SK-N-SH (cell line): ENCODE results near the gene TTLL6. TPM values are rescaled to one million over a fixed set of nuclear protein-coding genes. Genes with fewer than 3 reads are reported as not detected.
A peak's percentile ranks its signal among the peaks of the same experiment; 100 is the strongest.

ENCODE experiments used
- CTCF ChIA-PET: fragments of 300-600, 350-600 bp; formaldehyde crosslinking; extraction: SDS; loops from one replicate; lab custom pipeline; 2021; lab: Yijun Ruan, JAX
- POLR2A ChIA-PET: fragments of 350-600 bp; sonication (Branson Sonifier 250); formaldehyde crosslinking; extraction: SDS; loops from one replicate; lab custom pipeline; 2020; ENCODE audit warnings: antibody characterized with exemption, inconsistent platforms; lab: Yijun Ruan, JAX
- DNase-seq: peaks from one replicate; pipeline ENCODE4 v3.0.0; 2012
- H2AFZ ChIP-seq: fragments of 200-600 bp; sonication (generic); 2 replicates; pipeline ENCODE4 v1.8.1; 2016; ENCODE audit warnings: antibody characterized with exemption, mild to moderate bottlenecking, low read depth
- H3F3A ChIP-seq: fragments of 200-600 bp; sonication (generic); replicated peaks from 2 replicates; pipeline ENCODE3; 2016; ENCODE audit warnings: antibody characterized with exemption, mild to moderate bottlenecking; ENCODE audit not compliant: insufficient read depth
- H3K27ac ChIP-seq, 2 experiments: fragments of 200-500 bp in 1 of 2; fragments of 200-600 bp in 1 of 2; sonication (Bioruptor generic) in 1 of 2; sonication (generic), shearing (Covaris generic) in 1 of 2; 2 replicates each; pipeline versions ENCODE4 v1.5.1 to v1.6.1; 2014 to 2016; ENCODE audit warnings: low read depth in 2 of 2, inconsistent platforms in 1 of 2, low read length in 1 of 2, mild to moderate bottlenecking in 1 of 2, mixed read lengths in 1 of 2
- H3K27me3 ChIP-seq: fragments of 200-600 bp; sonication (generic), shearing (Covaris generic); 2 replicates; pipeline ENCODE4 v1.6.1; 2016; ENCODE audit warnings: mixed run types; ENCODE audit not compliant: insufficient read depth
- H3K36me3 ChIP-seq, 2 experiments: fragments of 200-500 bp in 1 of 2; fragments of 200-600 bp in 1 of 2; sonication (Bioruptor generic) in 1 of 2; sonication (generic) in 1 of 2; replicated peaks in 1 of 2; 2 replicates each; pipeline versions ENCODE3 to v1.5.1; 2014 to 2016; ENCODE audit warnings: low read length in 1 of 2, mild to moderate bottlenecking in 1 of 2; ENCODE audit not compliant: insufficient read depth in 2 of 2, control insufficient read depth in 1 of 2
- H3K4me1 ChIP-seq, 2 experiments: fragments of 200-500 bp in 1 of 2; fragments of 200-600 bp in 1 of 2; sonication (Bioruptor generic) in 1 of 2; sonication (generic), shearing (Covaris generic) in 1 of 2; 2 replicates each; pipeline versions ENCODE4 v1.5.1 to v1.6.1; 2014 to 2016; ENCODE audit warnings: low read depth in 1 of 2, low read length in 1 of 2, mixed run types in 1 of 2; ENCODE audit not compliant: insufficient read depth in 2 of 2, control insufficient read depth in 1 of 2
- H3K4me2 ChIP-seq: fragments of 200-600 bp; sonication (generic), shearing (Covaris generic); 2 replicates; pipeline ENCODE4 v1.6.1; 2017; ENCODE audit warnings: mixed run types
- H3K4me3 ChIP-seq, 2 experiments: fragments of 200-500 bp in 1 of 2; fragments of 200-600 bp in 1 of 2; sonication (Bioruptor generic) in 1 of 2; sonication (generic), shearing (Covaris generic) in 1 of 2; 2 replicates each; pipeline versions ENCODE4 v1.5.1 to v1.8.1; 2014 to 2016; ENCODE audit warnings: low read depth in 2 of 2, inconsistent platforms in 1 of 2, low read length in 1 of 2, mild to moderate bottlenecking in 1 of 2, mixed read lengths in 1 of 2, moderate library complexity in 1 of 2
- H3K79me2 ChIP-seq: fragments of 200-600 bp; sonication (generic); 2 replicates; pipeline ENCODE4 v1.8.1; 2017; ENCODE audit warnings: mild to moderate bottlenecking; ENCODE audit not compliant: insufficient read depth
- H3K9ac ChIP-seq: fragments of 200-600 bp; sonication (generic); 2 replicates; pipeline ENCODE4 v1.6.1; 2017; ENCODE audit warnings: mixed run types
- H3K9me2 ChIP-seq: fragments of 200-600 bp; sonication (generic); 2 replicates; pipeline ENCODE4 v1.6.1; 2017; ENCODE audit warnings: mixed run types
- H3K9me3 ChIP-seq: fragments of 200-600 bp; sonication (generic); 2 replicates; pipeline ENCODE4 v1.6.1; 2017; ENCODE audit warnings: mixed run types, mild to moderate bottlenecking, moderate library complexity
- H4K20me1 ChIP-seq: fragments of 200-600 bp; sonication (generic); 2 replicates; pipeline ENCODE4 v1.6.1; 2017; ENCODE audit warnings: mild to moderate bottlenecking, mixed run types; ENCODE audit not compliant: insufficient read depth
- CHD2 ChIP-seq: fragments of 150-350 bp; IDR thresholded peaks from 2 replicates; pipeline ENCODE4 v1.6.1; 2018; ENCODE audit warnings: low read length; ENCODE audit not compliant: partially characterized antibody
- EZH2phosphoT487 ChIP-seq: fragments of 200-600 bp; sonication (generic); IDR thresholded peaks from 2 replicates; pipeline ENCODE4 v1.6.1; 2017; ENCODE audit warnings: low read depth, mixed run types, mild to moderate bottlenecking, antibody characterized with exemption, moderate library complexity, borderline replicate concordance
- FOSL2 ChIP-seq: IDR thresholded peaks from 2 replicates; pipeline ENCODE4 v1.4.0; 2012; ENCODE audit warnings: low read depth, mild to moderate bottlenecking, moderate library complexity, borderline replicate concordance
- FOXJ3 ChIP-seq: sonication (generic); formaldehyde crosslinking; IDR thresholded peaks from 2 replicates; pipeline ENCODE4 v1.5.1; 2020; ENCODE audit warnings: mild to moderate bottlenecking, missing genetic modification reagents
- GABPA ChIP-seq: IDR thresholded peaks from 2 replicates; pipeline ENCODE4 v1.4.0; 2012; ENCODE audit warnings: low read depth, mild to moderate bottlenecking
- GATA2 ChIP-seq: sonication (generic); formaldehyde crosslinking; IDR thresholded peaks from 2 replicates; pipeline ENCODE4 v1.5.0; 2020; ENCODE audit warnings: mild to moderate bottlenecking, missing genetic modification reagents
- IRF3 ChIP-seq: fragments of 150-350 bp; IDR thresholded peaks from 2 replicates; pipeline ENCODE4 v1.6.1; 2016; ENCODE audit warnings: mild to moderate bottlenecking, low read depth, low read length
- MEF2A ChIP-seq: IDR thresholded peaks from 2 replicates; pipeline ENCODE4 v1.4.0; 2012; ENCODE audit warnings: low read depth, borderline replicate concordance
- RCOR1 ChIP-seq: fragments of 150-350 bp; IDR thresholded peaks from 2 replicates; pipeline ENCODE4 v1.6.1; 2017; ENCODE audit warnings: antibody characterized with exemption, low read length
- TCF12 ChIP-seq: IDR thresholded peaks from 2 replicates; pipeline ENCODE4 v1.4.0; 2012
- USF1 ChIP-seq: IDR thresholded peaks from 2 replicates; pipeline ENCODE4 v1.4.0; 2012; ENCODE audit warnings: low read depth, borderline replicate concordance
- WGBS: methylation state at CpG from one replicate; pipeline ENCODE4 v1.1.6; 2017; ENCODE audit warnings: low lambda C conversion rate; 5-methylcytosine and 5-hydroxymethylcytosine counted together
- polyA plus RNA-seq, 3 experiments: library from polyadenylated mRNA; depleted of rRNA; stranded (reverse); fragments of >200 nt; gene quantifications; 2 replicates each; pipeline ENCODE4 v1.2.3, GENCODE V29; 2012

Gene TTLL6
- polyA plus RNA-seq, 1 of the 3 experiments (the other 2 are of a cell fraction) = 3.1 TPM

- DNase-seq = no peak
- ChIA-PET CTCF (interaction anchor here (1.2 to 13.9 kb wide), 12 partner anchors 11 to 371 kb away, joined by 3 to 328 read pairs (median 20); partner anchors contain the start of gene TTLL6), POLR2A (no interaction called here)
- Histone ChIP-seq H2AFZ (no peak within 1 kb of the TSS), H3K27me3 (peaks cover 100% of the 10 kb centered on the region), H3K4me2 (no peak within 1 kb of the TSS), H4K20me1 (peaks cover 5% of the 10 kb centered on the region; the same call in 1 of the 2 replicates), H3K9me3 (no peaks in the 10 kb centered on the region), H3F3A (no peaks in the 10 kb centered on the region), H3K9ac (no peak within 1 kb of the TSS), H3K27ac (no peak within 1 kb of the TSS), H3K36me3 (no peaks in the 10 kb centered on the region), H3K4me1 (no peaks in the 10 kb centered on the region), H3K4me3 (no peak within 1 kb of the TSS), H3K79me2 (no peaks in the 10 kb centered on the region), H3K9me2 (no peaks in the 10 kb centered on the region)
- WGBS = 33% methylated on average over 20 of the region's 21 CpGs
- TF ChIP-seq USF1 (no peak), MEF2A (no peak), TCF12 (no peak), GABPA (no peak), EZH2phosphoT487 (peak; percentile 83; the same call in 1 of the 2 replicates), FOSL2 (no peak)
These were observed 94.7 kb downstream of the TTLL6 start, which contains the start of gene PRAC1 for GRCh38 chr17:48722201-48722907. Gene PRAC1 (minus strand): TSS chr17:48722518. CDS start chr17:48722392, 126 bp downstream.

- POLR2A ChIA-PET = no interaction called here
- peaks cover 5% of the 10 kb centered on the region; the same call in 1 of the 2 replicates for H4K20me1 ChIP-seq
- H3K27ac ChIP-seq = no peak overlapping the region
- H3K9me3 ChIP-seq = no peaks in the 10 kb centered on the region
- H3K4me2 ChIP-seq = no peak overlapping the region
- TF ChIP-seq TCF12 (no peak), FOSL2 (no peak), GATA2 (no peak), CHD2 (no peak), RCOR1 (no peak), FOXJ3 (CRISPR knock-in tag) (no peak), IRF3 (no peak)
- TF ChIP-seq, all 33 proteins: peak for 0
- CTCF ChIA-PET = interaction anchor here (0.8 to 13.9 kb wide), 7 partner anchors 12 to 312 kb away, joined by 3 to 328 read pairs (median 4); no protein-coding TSS in a partner anchor
- Histone ChIP-seq H3K4me1 (no peaks in the 10 kb centered on the region), H3K79me2 (no peaks in the 10 kb centered on the region), H2AFZ (no peak overlapping the region), H3K36me3 (no peaks in the 10 kb centered on the region), H3F3A (no peaks in the 10 kb centered on the region), H3K9ac (no peak overlapping the region), H3K27me3 (peaks cover 95% of the 10 kb centered on the region), H3K4me3 (no peak overlapping the region), H3K9me2 (no peaks in the 10 kb centered on the region)
- 93% methylated on average over 1 of the region's 1 CpG for WGBS
- DNase-seq = no peak
These were observed 96.0 kb downstream of the TTLL6 start for GRCh38 chr17:48721009-48721402.
